ENCODE measurements around the gene OR5AU1. TPM values are rescaled to one million over a fixed set of nuclear protein-coding genes. Genes with fewer than 3 reads are reported as not detected.

Gene OR5AU1
- total and polyA plus RNA-seq, 2 of the 13 experiments (the other 11 are each of a cell fraction or from before 2014, with no cell fraction given), result not detected

DNA sequence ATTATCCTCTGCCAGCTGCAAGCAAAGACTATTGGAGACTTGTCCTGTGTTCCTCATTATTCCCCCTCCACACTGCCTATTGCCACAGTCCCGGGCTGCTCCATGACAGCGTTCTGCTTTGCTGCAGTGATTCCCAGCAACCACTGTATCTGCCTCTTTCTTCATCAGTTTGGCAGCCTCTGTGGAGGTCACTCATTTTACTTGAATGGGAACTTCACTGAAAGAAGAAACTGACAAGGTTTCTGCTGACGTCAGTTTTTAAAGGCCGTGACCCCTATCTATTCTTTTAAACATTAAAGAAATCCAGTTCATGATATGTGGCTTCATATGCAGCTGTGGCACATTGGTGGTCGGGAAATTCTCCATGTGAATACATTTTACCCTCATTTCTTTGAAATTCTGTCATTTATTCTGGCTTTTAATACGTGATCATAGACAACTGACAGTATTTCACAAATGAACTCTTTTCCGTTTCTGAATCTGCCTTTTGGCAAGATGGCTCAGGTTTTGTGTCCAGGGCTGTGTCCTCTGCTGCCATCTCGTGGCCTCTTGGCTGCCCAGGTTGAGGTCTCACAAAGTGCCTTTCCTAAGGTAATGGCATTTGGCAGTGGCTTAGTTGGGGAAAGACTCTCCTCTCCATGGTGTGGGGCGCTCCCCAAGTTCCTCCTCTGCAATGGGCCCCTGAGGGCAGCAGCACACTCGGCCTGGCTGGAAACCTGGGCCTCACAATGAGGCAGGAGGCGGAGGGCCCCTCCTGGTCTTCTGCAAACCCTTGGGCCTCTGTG, 49.2 kb downstream of the OR5AU1 start (continued):
- TF ChIP-seq ZNF788 (CRISPR knock-in tag; IDR thresholded peaks at IDR 0.05; ENCODE audit: borderline replicate concordance) (peak; percentile 52; the same call in 1 of the 2 replicates), SOX13 (IDR thresholded peaks at IDR 0.05) (no peak), SOX13 (CRISPR knock-in tag; conservative IDR thresholded peaks at IDR 0.05 in 1 of 2, IDR thresholded peaks at IDR 0.05 in 1 of 2) (peak in 1 of 2 experiments; percentile 38; a peak in 1 of 4 replicates), SP1 (IDR thresholded peaks at IDR 0.05) (no peak), SP1 (CRISPR knock-in tag; IDR thresholded peaks at IDR 0.05) (peak; percentile 64), ZNF251 (CRISPR knock-in tag; IDR thresholded peaks at IDR 0.05) (peak; percentile 29; the same call in 1 of the 2 replicates), HOXA3 (CRISPR knock-in tag; IDR thresholded peaks at IDR 0.05) (peak; percentile 52), SIN3A (IDR thresholded peaks at IDR 0.05; ENCODE audit: borderline replicate concordance, low read depth, low read length) (peak; percentile 58; the same call in 1 of the 2 replicates), ZFY (CRISPR knock-in tag; IDR thresholded peaks at IDR 0.05) (peak; percentile 54; the same call in 1 of the 2 replicates), ZNF879 (CRISPR knock-in tag; IDR thresholded peaks at IDR 0.05) (no peak), ZNF567 (CRISPR knock-in tag; IDR thresholded peaks at IDR 0.05; ENCODE audit: borderline replicate concordance) (0 out of 2 replicates have a peak, but pooled peaks have one; percentile 84), ZNF775 (CRISPR knock-in tag; IDR thresholded peaks at IDR 0.05; ENCODE audit: borderline replicate concordance) (no peak), ZNF605 (CRISPR knock-in tag; IDR thresholded peaks at IDR 0.05) (0 out of 2 replicates have a peak, but pooled peaks have one; percentile 31), ZNF7 (CRISPR knock-in tag; IDR thresholded peaks at IDR 0.05) (no peak)
- TF ChIP-seq, protein P1, sequence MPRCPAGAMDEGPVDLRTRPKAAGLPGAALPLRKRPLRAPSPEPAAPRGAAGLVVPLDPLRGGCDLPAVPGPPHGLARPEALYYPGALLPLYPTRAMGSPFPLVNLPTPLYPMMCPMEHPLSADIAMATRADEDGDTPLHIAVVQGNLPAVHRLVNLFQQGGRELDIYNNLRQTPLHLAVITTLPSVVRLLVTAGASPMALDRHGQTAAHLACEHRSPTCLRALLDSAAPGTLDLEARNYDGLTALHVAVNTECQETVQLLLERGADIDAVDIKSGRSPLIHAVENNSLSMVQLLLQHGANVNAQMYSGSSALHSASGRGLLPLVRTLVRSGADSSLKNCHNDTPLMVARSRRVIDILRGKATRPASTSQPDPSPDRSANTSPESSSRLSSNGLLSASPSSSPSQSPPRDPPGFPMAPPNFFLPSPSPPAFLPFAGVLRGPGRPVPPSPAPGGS (CRISPR knock-in tag; IDR thresholded peaks at IDR 0.05), result no peak
- TF ChIP-seq, protein P2, sequence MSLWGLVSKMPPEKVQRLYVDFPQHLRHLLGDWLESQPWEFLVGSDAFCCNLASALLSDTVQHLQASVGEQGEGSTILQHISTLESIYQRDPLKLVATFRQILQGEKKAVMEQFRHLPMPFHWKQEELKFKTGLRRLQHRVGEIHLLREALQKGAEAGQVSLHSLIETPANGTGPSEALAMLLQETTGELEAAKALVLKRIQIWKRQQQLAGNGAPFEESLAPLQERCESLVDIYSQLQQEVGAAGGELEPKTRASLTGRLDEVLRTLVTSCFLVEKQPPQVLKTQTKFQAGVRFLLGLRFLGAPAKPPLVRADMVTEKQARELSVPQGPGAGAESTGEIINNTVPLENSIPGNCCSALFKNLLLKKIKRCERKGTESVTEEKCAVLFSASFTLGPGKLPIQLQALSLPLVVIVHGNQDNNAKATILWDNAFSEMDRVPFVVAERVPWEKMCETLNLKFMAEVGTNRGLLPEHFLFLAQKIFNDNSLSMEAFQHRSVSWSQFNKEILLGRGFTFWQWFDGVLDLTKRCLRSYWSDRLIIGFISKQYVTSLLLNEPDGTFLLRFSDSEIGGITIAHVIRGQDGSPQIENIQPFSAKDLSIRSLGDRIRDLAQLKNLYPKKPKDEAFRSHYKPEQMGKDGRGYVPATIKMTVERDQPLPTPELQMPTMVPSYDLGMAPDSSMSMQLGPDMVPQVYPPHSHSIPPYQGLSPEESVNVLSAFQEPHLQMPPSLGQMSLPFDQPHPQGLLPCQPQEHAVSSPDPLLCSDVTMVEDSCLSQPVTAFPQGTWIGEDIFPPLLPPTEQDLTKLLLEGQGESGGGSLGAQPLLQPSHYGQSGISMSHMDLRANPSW (CRISPR knock-in tag; IDR thresholded peaks at IDR 0.05; ENCODE audit: borderline replicate concordance), result 0 out of 2 replicates have a peak, but pooled peaks have one; percentile 56
- TF ChIP-seq, protein P3, sequence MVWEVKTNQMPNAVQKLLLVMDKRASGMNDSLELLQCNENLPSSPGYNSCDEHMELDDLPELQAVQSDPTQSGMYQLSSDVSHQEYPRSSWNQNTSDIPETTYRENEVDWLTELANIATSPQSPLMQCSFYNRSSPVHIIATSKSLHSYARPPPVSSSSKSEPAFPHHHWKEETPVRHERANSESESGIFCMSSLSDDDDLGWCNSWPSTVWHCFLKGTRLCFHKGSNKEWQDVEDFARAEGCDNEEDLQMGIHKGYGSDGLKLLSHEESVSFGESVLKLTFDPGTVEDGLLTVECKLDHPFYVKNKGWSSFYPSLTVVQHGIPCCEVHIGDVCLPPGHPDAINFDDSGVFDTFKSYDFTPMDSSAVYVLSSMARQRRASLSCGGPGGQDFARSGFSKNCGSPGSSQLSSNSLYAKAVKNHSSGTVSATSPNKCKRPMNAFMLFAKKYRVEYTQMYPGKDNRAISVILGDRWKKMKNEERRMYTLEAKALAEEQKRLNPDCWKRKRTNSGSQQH (CRISPR knock-in tag; IDR thresholded peaks at IDR 0.05; ENCODE audit: low read depth), result peak; percentile 70; the same call in 1 of the 2 replicates
- TF ChIP-seq, protein P4, sequence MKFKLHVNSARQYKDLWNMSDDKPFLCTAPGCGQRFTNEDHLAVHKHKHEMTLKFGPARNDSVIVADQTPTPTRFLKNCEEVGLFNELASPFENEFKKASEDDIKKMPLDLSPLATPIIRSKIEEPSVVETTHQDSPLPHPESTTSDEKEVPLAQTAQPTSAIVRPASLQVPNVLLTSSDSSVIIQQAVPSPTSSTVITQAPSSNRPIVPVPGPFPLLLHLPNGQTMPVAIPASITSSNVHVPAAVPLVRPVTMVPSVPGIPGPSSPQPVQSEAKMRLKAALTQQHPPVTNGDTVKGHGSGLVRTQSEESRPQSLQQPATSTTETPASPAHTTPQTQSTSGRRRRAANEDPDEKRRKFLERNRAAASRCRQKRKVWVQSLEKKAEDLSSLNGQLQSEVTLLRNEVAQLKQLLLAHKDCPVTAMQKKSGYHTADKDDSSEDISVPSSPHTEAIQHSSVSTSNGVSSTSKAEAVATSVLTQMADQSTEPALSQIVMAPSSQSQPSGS (CRISPR knock-in tag; IDR thresholded peaks at IDR 0.05), result peak; percentile 84
- TF ChIP-seq, protein P5, sequence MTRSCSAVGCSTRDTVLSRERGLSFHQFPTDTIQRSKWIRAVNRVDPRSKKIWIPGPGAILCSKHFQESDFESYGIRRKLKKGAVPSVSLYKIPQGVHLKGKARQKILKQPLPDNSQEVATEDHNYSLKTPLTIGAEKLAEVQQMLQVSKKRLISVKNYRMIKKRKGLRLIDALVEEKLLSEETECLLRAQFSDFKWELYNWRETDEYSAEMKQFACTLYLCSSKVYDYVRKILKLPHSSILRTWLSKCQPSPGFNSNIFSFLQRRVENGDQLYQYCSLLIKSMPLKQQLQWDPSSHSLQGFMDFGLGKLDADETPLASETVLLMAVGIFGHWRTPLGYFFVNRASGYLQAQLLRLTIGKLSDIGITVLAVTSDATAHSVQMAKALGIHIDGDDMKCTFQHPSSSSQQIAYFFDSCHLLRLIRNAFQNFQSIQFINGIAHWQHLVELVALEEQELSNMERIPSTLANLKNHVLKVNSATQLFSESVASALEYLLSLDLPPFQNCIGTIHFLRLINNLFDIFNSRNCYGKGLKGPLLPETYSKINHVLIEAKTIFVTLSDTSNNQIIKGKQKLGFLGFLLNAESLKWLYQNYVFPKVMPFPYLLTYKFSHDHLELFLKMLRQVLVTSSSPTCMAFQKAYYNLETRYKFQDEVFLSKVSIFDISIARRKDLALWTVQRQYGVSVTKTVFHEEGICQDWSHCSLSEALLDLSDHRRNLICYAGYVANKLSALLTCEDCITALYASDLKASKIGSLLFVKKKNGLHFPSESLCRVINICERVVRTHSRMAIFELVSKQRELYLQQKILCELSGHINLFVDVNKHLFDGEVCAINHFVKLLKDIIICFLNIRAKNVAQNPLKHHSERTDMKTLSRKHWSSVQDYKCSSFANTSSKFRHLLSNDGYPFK (CRISPR knock-in tag; IDR thresholded peaks at IDR 0.05; ENCODE audit: borderline replicate concordance), result peak; percentile 62; the same call in 1 of the 2 replicates
